A549 treated with RU486 at 1 μM for 4 hours (cell line): ENCODE measurements around the gene MATN4. TPM values are rescaled to one million over a fixed set of nuclear protein-coding genes. Genes with fewer than 3 reads are reported as not detected.

ENCODE experiments used
- total RNA-seq: library from RNA; stranded (reverse); fragments of 200-300 nt; extraction: Qiagen RNA extraction; gene quantifications from 5 replicates; pipeline ENCODE4 v1.2.3, GENCODE V29; 2022; ENCODE audit warnings: low read depth

The MATN4 gene, protein sequence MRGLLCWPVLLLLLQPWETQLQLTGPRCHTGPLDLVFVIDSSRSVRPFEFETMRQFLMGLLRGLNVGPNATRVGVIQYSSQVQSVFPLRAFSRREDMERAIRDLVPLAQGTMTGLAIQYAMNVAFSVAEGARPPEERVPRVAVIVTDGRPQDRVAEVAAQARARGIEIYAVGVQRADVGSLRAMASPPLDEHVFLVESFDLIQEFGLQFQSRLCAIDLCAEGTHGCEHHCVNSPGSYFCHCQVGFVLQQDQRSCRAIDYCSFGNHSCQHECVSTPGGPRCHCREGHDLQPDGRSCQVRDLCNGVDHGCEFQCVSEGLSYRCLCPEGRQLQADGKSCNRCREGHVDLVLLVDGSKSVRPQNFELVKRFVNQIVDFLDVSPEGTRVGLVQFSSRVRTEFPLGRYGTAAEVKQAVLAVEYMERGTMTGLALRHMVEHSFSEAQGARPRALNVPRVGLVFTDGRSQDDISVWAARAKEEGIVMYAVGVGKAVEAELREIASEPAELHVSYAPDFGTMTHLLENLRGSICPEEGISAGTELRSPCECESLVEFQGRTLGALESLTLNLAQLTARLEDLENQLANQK
- total RNA-seq = 0.06 to 0.14 TPM (median 0.12 TPM) in 4 of 5 replicates, not detected in the other

DNA sequence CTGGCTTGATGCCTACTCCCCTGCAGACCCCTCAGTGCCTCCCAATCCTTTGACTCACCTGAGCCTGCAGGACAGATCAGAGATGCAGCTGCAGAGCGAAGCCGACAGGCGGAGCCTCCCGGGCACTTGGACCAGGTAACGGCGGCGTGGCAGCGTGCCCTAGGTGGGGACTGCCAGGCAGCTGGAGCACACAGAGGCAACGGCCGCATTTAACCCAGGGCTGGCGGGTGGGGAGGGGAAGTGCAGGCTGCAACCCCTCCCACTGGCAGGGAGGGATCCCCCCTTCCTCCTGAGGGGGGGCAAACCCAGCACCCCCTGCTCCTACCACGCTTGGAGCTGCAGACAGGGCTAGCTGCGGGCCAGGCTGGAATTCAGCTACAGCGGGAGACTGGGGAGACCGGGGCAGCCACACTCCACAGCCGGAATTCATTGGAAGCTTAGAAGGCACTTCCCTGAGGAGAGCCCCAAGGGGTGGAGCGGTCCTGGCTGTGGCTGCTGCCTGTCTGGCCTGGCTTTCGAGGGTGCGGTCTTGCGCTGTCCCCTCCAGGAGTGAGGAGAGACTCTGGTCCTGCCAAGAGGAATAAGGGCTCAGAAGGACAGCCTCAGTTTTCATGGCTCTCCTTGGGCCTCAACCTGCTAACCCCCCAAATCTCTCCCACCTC is at the start of gene MATN4:
MATN4 (minus strand) TSS at position 183 of the 662 bp plus-strand sequence. CDS start 2,717 bp downstream, outside the sequence.

DNA sequence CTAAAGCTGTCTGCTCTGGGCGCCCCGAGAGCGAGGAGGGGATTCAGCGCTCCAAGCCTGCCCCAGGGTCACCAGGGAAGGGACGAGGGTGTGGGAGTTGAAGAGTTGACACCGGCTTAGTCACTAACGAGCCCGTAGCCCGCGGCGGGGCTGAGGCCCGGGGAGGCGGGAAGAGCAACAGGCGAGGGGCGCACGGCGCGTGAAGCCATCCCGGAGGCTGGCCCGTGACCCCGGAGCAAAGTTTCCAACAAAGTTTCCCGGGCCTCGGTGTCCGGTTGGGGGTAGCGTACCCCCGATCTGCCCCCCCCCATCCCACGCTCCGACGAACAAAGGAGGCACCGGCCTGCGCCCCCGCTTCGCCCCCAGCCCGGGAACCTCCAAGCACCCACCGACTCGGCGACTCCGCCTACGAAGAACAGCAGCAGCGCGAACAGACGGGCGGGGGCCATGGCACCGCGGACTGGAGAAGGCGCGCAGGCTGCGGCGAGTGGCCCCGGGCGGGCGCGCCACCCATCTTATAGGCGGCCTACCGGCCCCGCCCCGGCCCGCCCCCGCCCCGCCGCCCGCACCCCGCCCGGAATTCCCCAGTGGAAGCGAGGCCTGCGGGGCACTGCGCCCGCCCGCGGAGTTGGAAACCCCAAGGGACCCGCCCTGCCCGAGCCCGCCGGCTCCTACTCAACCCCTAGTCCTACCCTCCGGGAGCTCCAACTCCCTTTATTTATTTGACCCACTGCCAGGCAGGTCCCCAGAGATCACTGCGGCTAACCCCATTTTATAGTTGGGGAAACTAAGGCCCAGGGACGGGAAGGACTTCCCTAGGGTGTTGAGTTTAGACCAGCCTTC is 40.1 kb upstream of the MATN4 start, which contains the start of gene SDC4:
SDC4 (minus strand) TSS at position 489 of the 843 bp plus-strand sequence; CDS start at position 449, 40 bp downstream.

GRCh38 chr20:45306431-45306982 is 1.6 kb downstream of the MATN4 start, which contains the start of gene RBPJL:
Gene RBPJL, plus strand, starts transcription at chr20:45306840. Its CDS starts 83 bp downstream, at chr20:45306923.

DNA sequence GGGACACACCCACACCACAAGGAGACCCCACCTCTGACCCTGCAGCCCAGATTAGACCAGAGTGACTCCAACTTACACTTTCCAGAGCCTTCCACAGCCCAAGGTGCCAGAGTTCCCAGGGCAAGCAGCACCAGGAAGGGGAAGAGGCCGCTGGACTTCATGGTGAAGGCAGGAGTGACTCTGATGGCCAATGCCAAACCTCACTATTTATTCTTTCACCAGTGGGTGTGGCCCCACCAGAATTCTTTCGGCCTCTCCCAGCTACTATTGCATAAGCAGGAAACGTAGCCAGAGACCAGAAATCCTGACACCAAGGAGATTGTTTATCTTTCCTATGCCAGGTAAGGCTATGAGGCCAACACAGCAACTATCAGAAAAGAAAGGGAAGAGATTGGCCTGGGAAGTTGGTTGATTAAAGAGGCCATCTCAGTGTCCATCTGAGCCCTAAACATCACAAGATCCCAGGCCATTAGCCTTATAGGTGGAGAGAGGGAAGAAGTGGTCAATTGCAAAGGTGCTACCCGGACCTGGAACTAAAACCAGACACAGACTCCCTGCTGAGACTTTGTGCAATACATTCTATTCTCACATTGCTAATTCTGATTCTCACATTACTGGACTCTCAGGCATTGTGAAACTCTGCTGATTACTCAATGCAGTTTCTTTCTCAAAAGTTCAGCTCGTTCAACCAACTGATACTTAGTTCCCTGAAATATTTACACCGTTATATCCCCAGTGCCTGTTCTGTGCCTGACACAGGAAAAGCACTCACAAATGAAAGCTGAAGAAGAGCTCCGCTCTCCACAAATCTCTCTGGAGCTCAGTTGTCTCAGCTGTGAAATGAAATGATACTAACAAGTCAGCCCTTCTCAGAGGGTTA is 53.5 kb downstream of the MATN4 start, which contains the start of gene SLPI:
SLPI (minus strand) TSS at position 182 of the 880 bp plus-strand sequence; CDS start at position 161, 21 bp downstream.

Other genes with a start within 250 kb of the MATN4 start
- gene KCNS1, start 207.2 kb downstream of the MATN4 start, total RNA-seq = not detected in 5 replicates
- not detected in 5 replicates for gene WFDC5, start 193.1 kb downstream of the MATN4 start, total RNA-seq
- not detected in 5 replicates for gene WFDC12, start 183.8 kb downstream of the MATN4 start, total RNA-seq
- 2.2 to 3.6 TPM (median 3.5 TPM) in 5 replicates for gene PI3, start 133.4 kb downstream of the MATN4 start, total RNA-seq
- gene SEMG1, start 101.3 kb downstream of the MATN4 start, total RNA-seq = not detected in 5 replicates
- not detected in 5 replicates for gene SEMG2, start 86.9 kb downstream of the MATN4 start, total RNA-seq
- 8.9 to 16.3 TPM (median 11.7 TPM) in 5 replicates for gene SLPI, start 53.7 kb downstream of the MATN4 start, total RNA-seq
- gene RBPJL, start 1.5 kb downstream of the MATN4 start, total RNA-seq = not detected in 5 replicates
- 119 to 141 TPM (median 134 TPM) in 5 replicates for gene SDC4, start 40.1 kb upstream of the MATN4 start, total RNA-seq
- 29.1 to 31.6 TPM (median 30.4 TPM) in 5 replicates for gene SYS1, start 54.9 kb upstream of the MATN4 start, total RNA-seq
- gene TP53TG5, start 70.0 kb upstream of the MATN4 start, total RNA-seq = not detected in 5 replicates
- gene DBNDD2, start 100.0 kb upstream of the MATN4 start, total RNA-seq = 23.3 to 31.4 TPM (median 26.8 TPM) in 5 replicates
- gene PIGT, start 107.8 kb upstream of the MATN4 start, total RNA-seq = 86.2 to 103 TPM (median 99.3 TPM) in 5 replicates
- gene WFDC2, start 161.5 kb upstream of the MATN4 start, total RNA-seq = not detected in 5 replicates
- not detected in 5 replicates for gene SPINT3, start 207.3 kb upstream of the MATN4 start, total RNA-seq
- not detected in 5 replicates for gene WFDC6, start 231.2 kb upstream of the MATN4 start, total RNA-seq
- gene EPPIN, start 239.1 kb upstream of the MATN4 start, total RNA-seq = not detected in 5 replicates